DND-41 (cell line): ENCODE measurements around the gene MAGEF1.

Experiments used
- ATAC-seq: fragments of 200-7000 bp; cut with Tn5 transposase; 3 replicates; pipeline ENCODE4 v1.9.1; 2021; ENCODE audit warnings: low read depth; ENCODE audit not compliant: insufficient read depth
- DNase-seq: peaks from one replicate; pipeline ENCODE4 v3.0.0-alpha.2; 2020
- H2AFZ ChIP-seq: 2 replicates; pipeline ENCODE4 v1.6.0; 2012; ENCODE audit warnings: low read depth, low read length
- H3K27ac ChIP-seq: 2 replicates; pipeline ENCODE4 v1.5.1; 2012; ENCODE audit warnings: low read length, inconsistent platforms
- H3K27me3 ChIP-seq: fragments of 200-600 bp; sonication (generic); 2 replicates; pipeline ENCODE4 v1.6.0; 2012; ENCODE audit warnings: low read length, mild to moderate bottlenecking, inconsistent platforms; ENCODE audit not compliant: insufficient read depth, poor library complexity
- H3K36me3 ChIP-seq: 2 replicates; pipeline ENCODE4 v1.5.1; 2012; ENCODE audit warnings: low read length, inconsistent platforms; ENCODE audit not compliant: insufficient read depth
- H3K4me1 ChIP-seq: 2 replicates; pipeline ENCODE4 v1.5.1; 2012; ENCODE audit warnings: mild to moderate bottlenecking, low read length; ENCODE audit not compliant: insufficient read depth
- H3K4me2 ChIP-seq: 2 replicates; pipeline ENCODE4 v1.6.0; 2012; ENCODE audit warnings: mild to moderate bottlenecking, moderate library complexity, low read length, inconsistent platforms; ENCODE audit not compliant: insufficient read depth
- H3K4me3 ChIP-seq, 2 experiments: fragments of 200-600 bp in 1 of 2; shearing (Covaris generic) in 1 of 2; 2 replicates each; pipeline ENCODE4 v1.5.1; 2012 to 2016; ENCODE audit warnings: inconsistent platforms in 2 of 2, low read length in 2 of 2, mild to moderate bottlenecking in 2 of 2, low read depth in 1 of 2, moderate library complexity in 1 of 2
- H3K79me2 ChIP-seq: 2 replicates; pipeline ENCODE4 v1.6.0; 2012; ENCODE audit warnings: low read length, inconsistent platforms; ENCODE audit not compliant: insufficient read depth
- H3K9ac ChIP-seq: 2 replicates; pipeline ENCODE4 v1.6.0; 2012; ENCODE audit warnings: low read depth, mild to moderate bottlenecking, inconsistent platforms, low read length, moderate library complexity
- H3K9me3 ChIP-seq: 2 replicates; pipeline ENCODE4 v1.5.1; 2012; ENCODE audit warnings: low read length, moderate library complexity, mild to moderate bottlenecking, inconsistent platforms; ENCODE audit not compliant: insufficient read depth, severe bottlenecking
- H4K20me1 ChIP-seq: 2 replicates; pipeline ENCODE4 v1.6.0; 2012; ENCODE audit warnings: low read length; ENCODE audit not compliant: insufficient read depth
- CTCF ChIP-seq: IDR thresholded peaks from 2 replicates; pipeline ENCODE4 v1.5.1; 2012; ENCODE audit warnings: borderline replicate concordance, low read length, moderate library complexity, mild to moderate bottlenecking; ENCODE audit not compliant: poor library complexity, severe bottlenecking; ENCODE audit errors: extremely low read depth
- EZH2 ChIP-seq: IDR thresholded peaks from 3 replicates; pipeline ENCODE4 v1.6.1; 2012; ENCODE audit warnings: borderline replicate concordance, low read depth, mild to moderate bottlenecking, moderate library complexity, low read length, inconsistent platforms; ENCODE audit not compliant: severe bottlenecking

The MAGEF1 gene

DNA sequence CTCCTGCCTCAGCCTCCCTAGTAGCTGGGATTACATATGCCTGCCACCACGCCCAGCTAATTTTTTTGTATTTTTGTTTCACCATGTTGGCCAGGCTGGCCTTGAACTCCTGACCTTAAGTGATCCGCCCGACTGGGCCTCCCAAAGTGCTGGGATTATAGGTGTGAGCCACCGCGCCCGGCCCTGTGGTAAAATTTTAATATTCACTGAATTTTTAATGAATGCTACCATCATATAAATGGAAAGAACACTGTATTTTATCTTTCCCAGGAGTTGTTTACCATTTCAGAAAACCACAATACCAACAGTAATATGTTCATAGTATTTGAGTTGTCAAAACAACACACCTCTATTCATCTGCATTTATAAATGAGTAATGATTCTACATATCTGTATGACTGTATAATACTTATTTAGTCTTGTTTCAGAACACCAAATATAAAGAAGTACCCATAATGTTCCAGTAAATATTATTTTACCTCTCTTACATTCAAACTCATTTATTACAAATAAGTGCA, 16.2 kb upstream of the MAGEF1 start:
- Histone ChIP-seq H3K79me2 (no peaks in the 10 kb centered on the region), H3K9ac (no peak overlapping the region)

DNA sequence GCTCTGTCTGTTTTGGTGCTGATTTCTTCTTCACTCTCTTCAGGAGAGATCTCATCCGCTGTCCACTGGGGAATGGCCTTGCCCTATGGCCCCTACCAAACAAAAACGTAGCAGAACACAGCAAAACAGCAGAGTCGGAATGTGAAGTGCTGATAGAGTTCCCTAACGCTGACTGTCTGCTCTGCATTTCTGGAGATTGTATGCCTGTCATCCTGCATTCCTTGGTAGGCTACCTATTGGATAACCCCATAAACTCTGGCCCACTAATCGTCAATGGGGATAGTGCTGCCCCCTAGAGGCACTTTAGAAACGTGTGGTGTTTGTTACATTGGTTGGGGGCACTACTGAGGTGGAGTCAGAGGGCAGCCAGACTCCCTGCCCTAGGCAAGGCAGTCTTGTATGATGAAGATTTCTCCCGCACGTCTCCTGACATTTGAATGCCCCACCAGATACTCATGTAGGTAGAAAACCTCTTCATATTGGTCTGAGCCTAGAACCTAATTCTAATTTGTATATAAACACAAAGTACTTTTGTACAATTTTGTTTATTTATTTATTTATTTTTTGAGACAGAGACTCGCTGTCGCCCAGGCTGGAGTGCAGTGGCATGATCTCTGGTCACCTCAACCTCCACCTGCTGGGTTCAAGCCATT, 15.6 kb upstream of the MAGEF1 start:
- Histone ChIP-seq H3K9ac (no peak overlapping the region), H3K79me2 (no peaks in the 10 kb centered on the region), H4K20me1 (no peaks in the 10 kb centered on the region; the same call in 1 of the 2 replicates), H3K4me1 (no peaks in the 10 kb centered on the region), H3K27ac (no peak overlapping the region), H3K36me3 (no peaks in the 10 kb centered on the region), H2AFZ (no peak overlapping the region), H3K9me3 (no peaks in the 10 kb centered on the region), H3K4me2 (no peak overlapping the region), H3K27me3 (peaks cover 7% of the 10 kb centered on the region), H3K4me3 (no peak overlapping the region)
- peak; percentile 72; the same call in 2 of the 3 replicates for ATAC-seq
- peak; percentile 37 for DNase-seq
- TF ChIP-seq CTCF: peak; percentile 70
- TF ChIP-seq EZH2: no peak

More for the DNA sequence above, 16.2 kb upstream of the MAGEF1 start:
- Histone ChIP-seq H3K4me1 (no peaks in the 10 kb centered on the region), H3K9me3 (no peaks in the 10 kb centered on the region), H3K4me2 (no peak overlapping the region), H4K20me1 (no peaks in the 10 kb centered on the region; the same call in 1 of the 2 replicates), H3K36me3 (no peaks in the 10 kb centered on the region), H3K27ac (no peak overlapping the region), H3K4me3 (no peak overlapping the region), H3K27me3 (peaks cover 7% of the 10 kb centered on the region), H2AFZ (no peak overlapping the region)
- TF ChIP-seq EZH2 (no peak), CTCF (no peak)
- ATAC-seq (no peak), DNase-seq (no peak)

GRCh38 chr3:184726497-184726896, 14.6 kb upstream of the MAGEF1 start:
- Histone ChIP-seq H2AFZ (no peak overlapping the region), H3K27ac (no peak overlapping the region), H3K79me2 (no peaks in the 10 kb centered on the region), H3K4me2 (no peak overlapping the region), H3K9ac (no peak overlapping the region), H4K20me1 (no peaks in the 10 kb centered on the region; the same call in 1 of the 2 replicates), H3K4me1 (no peaks in the 10 kb centered on the region), H3K4me3 (no peak overlapping the region), H3K9me3 (no peaks in the 10 kb centered on the region), H3K27me3 (peaks cover 7% of the 10 kb centered on the region), H3K36me3 (no peaks in the 10 kb centered on the region)
- ATAC-seq: no peak
- TF ChIP-seq CTCF: no peak
- TF ChIP-seq EZH2: no peak
- no peak for DNase-seq
